T-helper 1 cell treated with Interleukin-12 subunit alpha and Interleukin-12 subunit beta and Interleukin-4 antibody, amounts not matched to agents 30 ng/mL and 1 ng/mL, for 36 hours (primary cell): ENCODE measurements around the gene KCNQ1. TPM values are rescaled to one million over a fixed set of nuclear protein-coding genes. Genes with fewer than 3 reads are reported as not detected.
"Not testable (repeated sequence)": the region's sequence is repeated elsewhere in the genome, so short reads cannot be mapped to it uniquely, and the experiment has no call there.

Experiments
- intact Hi-C: fragments of 100-400 bp; cut with micrococcal nuclease; formaldehyde crosslinking; loops from one replicate; pipeline ENCODE4 v1.15.1; 2024
- total RNA-seq: library from RNA; stranded (reverse); gene quantifications from 2 replicates; pipeline ENCODE4 v1.2.3, GENCODE V29; 2022

The KCNQ1 gene
- total RNA-seq, 1 donor from 2014 or later = 16.9 TPM

DNA sequence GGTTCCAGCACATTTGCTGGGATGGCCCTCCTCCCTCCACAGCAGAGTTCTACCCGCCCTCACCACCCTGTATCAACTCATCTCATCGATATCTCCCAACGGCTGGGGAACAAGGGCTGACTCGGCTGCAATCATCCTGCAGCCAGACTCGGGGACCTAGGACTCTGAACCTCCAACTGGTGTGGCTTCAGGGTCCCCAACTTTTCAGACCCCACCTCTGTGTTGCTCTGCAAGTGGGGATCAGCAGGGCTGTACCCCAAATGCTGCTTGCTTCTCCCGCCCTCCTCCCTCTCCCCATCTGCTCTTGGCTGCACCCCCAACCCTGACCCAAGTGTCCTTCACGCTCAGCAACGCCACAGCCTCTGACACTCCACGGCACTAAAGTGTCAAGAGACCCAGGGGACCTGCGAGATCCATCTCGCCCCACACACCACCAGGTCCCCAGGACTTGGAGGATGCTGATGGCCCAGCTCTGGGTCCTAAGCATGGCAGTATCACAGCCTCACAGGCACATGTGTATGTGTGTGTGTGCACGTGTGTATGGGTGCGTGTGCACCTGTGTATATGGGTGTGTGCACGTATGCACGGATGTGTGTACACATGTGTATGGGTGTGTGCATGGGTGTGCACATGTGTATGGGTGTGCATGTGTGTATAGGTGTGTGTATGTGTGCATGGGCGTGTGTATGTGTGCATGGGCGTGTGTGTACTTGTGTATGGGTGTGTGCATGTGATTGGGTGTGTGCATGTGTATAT lies 26.4 kb downstream of the KCNQ1 start:
- intact Hi-C loops = no loop called here

DNA sequence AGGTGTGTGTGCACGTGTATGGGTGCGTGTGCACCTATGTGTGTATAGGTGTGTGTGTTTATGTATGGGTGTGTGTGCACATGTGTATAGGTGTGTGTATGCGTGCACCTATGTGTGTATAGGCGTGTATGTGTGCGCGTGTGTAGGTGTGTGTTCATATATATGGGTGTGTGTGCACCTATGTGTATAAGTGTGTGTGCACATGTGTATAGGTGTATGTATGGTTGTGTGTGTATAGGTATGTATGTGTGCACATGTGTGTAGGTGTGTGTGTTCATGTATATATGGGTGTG lies 26.9 kb downstream of the KCNQ1 start:
- intact Hi-C loops = no loop called here

DNA sequence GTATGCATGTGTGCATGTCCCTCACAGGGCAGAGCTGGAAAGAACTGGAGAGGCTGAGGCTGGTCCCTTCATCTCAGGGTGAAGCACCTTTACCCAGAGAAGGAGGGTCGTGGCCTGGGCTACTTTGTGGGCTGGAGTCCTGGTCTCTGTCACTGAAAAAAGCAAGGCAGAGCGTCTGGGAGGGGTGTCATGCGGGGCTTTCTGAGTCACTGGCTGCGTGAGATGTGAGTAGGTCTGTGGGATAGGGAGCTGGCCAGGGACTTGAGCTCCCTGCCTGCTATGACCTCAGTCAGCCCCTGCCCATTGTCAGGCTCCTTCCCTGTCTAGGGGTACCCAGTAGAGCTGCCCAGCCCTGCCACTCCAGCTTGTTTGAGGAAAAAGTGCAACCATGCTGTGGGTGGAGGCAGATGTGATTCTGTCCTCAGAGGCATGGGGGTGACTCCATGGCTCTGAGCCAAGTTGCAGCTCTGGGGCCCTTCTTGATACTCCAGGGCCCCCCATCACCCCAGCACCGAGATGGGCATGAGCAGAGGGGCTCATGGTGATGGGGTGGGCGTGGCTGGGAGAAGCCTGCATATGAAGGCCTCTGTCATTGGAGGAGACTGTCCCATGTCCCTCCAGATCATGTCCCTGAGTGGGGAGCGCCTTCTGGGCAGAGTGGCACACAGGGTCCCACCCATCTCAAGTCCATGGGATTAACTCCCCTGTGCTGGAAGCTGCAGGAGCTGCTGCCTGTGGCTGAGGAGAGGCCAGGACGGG lies 27.8 kb downstream of the KCNQ1 start:
- intact Hi-C loops = no loop called here

DNA sequence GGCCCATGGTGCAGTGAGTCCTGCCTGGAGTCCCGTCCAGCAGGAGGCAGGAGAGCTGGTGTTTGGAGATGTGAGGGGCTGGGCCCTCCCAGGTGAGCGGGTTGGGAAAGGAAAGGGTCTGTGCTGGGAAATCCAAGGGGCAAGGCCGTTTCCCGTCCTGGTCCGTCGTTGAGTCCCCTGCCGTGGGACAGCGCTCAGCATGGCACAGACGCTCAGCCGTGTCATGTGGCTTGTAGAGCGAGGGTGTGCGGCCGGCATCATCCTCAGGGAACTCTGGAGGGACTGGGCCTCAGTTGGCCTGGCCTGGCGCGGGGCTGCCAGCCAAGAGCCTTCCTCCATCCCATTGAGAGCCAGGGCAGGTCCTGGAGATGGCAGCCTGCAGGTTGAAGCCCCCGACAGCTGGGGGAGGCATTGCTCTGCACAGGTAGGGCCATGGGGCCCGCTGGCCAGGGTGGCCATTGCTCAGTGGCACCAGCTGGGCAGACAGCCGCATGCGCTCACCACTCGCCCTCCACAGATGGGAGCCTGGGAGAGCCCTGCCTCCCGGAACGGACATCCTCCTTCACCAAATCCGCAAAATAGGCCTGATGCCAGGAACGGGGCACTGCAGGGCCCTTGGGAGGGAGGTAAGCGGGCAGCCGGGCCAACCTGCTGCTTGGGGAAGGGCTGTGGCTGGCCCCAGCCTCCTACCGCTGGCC lies 28.7 kb downstream of the KCNQ1 start:
- intact Hi-C loops = no loop called here

DNA sequence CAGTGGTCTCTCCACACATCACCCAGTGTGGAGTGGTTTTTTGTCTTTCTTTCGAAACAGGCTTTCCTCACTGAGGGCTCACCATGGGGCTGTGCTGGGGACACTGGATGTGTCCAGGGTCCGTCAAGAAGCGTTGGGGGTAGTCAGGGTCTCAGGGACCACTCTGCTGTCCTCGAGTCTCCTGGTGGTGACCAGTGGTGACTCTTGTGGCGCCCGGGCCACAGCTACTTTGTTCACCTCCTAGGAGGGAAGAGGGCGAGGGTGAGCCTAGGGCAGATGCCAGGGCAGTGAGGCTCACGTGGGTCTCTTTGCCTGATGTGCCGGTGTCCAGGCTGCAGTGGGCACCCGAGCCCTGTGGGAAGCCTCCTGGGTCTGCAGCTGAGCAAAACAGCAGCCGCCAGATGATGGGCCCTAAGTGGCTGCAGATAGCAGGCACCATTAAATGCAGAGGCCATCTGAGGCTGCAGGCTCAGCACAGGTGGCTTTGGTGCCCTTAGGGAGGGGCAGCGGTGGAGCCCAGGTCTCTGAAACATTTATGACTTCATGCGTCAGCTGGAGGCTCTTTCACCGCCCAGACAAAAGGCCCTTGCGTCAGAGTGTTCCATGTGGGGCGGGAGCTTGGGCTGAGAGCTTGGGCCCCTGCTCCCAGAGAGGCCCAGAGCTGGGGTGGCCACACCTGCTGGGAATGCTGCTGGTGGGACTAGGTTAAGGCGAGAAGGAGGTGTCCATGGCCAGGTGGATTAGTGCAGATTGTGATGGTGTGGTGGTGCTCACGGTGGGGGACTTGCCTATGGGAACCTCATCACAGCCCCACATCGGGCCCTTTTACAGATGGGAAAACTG lies 29.5 kb downstream of the KCNQ1 start:
- intact Hi-C loops = no loop called here

DNA sequence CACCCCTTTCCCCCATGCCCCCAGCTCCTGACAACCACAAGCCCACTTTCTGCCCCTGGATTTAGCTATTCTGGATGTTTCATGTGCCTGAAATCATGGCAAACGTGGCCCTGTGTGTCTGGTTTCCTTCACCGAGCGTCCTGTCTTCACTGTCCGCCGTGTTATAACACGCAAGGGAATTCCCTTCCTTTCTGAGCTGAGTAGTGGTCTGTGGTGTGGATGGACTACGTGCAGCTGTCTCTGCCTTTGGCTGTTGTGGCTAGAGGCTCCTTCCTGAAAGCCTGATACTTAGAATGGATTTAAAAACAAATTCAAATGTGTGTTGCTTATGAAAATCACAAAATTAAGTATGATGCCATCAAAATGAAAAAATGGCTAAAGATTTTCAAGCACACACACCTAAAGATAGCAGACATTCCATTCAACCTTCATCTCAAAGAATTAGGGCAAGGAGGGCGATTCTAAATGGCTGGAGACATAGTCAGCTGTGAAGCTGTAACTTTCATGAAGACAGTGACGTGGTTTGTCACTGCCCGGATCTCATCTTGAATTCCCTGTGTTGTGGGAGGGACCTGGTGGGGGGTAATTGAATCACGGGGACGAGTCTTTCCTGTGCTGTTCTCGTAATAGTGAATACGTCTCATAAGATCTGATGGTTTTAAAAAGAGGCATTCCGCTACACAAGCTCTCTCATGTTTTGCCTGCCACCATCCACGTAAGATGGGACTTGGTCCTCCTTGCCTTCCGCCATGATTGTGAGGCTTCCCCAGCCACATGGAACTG lies 30.5 kb downstream of the KCNQ1 start:
- intact Hi-C loops = no loop called here

DNA sequence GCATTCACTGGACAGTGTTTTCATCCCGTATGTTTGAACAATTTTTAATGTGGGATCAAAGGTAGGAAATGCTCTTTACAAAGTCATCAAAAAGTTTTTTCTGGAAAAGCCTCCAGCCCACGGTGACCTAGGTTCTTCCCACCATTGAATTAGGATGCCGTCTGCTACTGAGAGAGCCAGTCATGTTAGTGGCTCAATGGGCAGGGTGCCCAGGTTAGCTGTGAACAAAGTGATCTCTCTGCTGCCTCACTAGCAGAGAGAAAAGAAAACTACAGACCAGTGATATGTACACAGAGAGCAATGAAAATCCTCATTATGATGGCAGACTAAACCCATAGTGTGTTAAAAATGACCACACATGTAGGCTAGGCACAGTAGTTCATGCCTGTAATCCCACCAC lies 32.4 kb downstream of the KCNQ1 start:
- intact Hi-C loops = no loop called here

DNA sequence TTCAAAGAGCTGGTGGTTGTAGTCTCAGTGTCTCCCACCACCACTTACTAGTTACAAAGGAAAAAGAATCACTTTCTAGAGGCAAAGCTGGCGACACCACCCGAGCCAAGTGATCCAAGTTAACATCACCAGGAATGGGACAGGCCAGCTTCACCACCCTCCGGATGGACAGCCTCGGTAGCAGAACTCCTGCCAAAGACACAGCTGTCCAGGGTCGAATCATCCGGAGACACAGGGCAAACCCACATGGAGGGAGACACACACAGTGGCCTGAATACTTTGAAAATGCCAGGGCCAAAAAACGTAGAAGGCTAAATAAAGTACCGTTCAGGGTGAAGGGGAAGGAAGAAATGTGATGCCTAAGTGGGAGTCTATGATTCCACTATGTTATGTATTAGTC lies 33.1 kb downstream of the KCNQ1 start:
- intact Hi-C loops = no loop called here

DNA sequence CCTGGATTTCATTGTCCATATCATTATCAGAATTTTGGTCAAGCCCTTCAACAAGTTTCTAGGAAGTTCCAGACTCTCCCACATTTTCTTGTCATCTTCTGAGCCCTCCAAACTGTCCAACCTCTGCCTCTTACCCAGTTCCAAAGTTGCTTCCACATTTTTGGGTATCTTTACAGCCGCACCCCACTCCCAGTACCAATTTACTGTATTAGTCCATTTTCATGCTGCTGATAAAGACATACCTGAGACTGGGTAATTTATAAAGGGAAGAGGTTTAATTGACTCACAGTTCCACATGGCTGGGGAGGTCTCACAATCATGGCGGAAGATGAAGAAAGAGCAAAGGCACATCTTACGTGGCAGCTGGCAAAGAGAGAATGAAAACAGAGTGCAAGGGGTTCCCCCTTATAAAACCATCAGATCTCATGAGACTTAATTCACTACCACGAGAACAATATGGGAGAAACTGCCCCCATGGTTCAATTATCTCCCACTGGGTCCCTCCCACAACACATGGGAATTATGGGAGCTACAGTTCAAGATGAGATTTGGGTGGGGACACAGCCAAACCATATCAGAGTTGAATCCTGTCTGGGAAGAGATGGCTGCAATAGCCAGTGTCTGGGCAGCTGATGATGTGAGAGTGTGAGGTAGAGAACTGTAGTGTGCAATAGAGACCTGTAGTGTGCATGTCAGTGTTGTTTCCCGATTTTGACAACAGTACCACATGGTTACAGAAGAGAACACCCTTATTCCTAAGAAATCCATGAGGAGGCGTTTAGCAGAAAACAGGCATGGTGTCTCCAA lies 35.5 kb downstream of the KCNQ1 start:
- intact Hi-C loops = not testable (repeated sequence)

DNA sequence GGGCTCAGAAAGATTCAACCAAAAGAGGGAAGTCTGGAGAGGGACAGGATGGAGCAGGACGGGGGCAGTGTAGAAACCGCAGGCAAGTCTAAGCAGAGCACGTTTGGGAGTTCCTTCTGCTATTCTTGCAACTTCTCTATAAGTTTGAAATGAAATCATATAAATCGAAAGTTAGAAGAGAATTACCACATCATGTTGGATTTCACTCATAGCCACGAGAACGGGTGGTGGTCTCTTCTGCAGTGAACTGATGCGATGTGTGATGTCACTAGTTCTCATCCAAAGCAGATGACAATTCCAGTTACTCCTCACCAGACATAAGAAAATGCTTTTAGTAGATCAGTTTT lies 36.0 kb downstream of the KCNQ1 start:
- intact Hi-C loops = no loop called here

DNA sequence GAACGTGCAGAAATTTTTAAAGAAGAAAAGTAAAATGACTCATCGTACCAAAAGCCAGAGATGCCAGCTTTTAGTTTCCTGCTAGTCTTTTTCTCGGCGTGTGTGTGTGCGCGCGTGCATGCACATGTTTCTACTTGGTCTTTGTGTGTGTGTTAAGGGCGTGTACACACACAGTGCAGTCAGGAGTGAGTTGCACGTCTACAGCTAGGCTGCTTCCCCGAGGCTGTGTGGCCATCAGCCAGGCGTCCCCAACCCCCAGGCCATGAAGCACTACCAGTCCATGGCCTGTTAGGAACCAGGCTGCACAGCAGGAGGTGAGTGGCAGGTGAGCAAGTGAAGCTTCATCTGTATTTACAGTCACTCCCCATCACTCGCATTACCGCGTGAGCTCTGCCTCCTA lies 36.4 kb downstream of the KCNQ1 start:
- intact Hi-C loops = no loop called here

DNA sequence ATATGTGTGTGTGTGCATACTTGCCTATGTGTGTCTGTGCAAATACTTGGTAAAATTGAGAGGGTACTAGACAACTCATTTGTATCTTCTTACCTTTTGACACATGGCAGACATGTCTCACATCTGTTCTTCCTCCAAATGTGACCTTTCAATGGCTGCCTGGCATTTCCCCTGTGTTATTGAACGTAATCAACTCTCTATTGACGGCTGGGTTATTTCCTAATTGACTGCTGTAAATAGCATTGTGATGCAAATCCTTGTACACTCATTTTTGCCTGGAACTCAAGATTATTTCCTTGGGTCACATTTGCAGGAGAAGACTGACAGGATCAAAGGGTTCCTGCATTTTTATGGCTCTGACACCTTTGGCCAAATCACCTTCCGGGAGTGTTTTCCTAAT lies 37.4 kb downstream of the KCNQ1 start:
- intact Hi-C loops = no loop called here

DNA sequence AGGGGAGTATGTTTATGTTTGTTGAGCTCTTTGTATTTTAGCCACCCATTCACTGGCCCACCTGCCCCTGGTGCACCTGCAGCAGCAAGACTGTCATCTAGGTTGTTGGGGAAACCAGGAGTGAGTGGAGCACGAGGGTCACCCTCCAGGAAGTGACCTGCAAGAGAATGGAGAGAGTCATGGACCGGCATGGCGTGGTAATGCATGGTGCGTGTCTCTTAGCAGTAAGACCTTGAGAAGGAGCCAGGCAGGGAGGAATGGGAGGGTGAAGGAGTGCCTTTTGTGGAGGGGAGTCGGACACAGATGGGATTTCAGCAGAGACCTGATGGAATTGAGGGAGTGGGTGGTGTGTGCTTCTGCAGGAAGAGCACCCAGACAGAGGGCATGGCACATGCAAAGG lies 37.9 kb downstream of the KCNQ1 start:
- intact Hi-C loops = no loop called here

DNA sequence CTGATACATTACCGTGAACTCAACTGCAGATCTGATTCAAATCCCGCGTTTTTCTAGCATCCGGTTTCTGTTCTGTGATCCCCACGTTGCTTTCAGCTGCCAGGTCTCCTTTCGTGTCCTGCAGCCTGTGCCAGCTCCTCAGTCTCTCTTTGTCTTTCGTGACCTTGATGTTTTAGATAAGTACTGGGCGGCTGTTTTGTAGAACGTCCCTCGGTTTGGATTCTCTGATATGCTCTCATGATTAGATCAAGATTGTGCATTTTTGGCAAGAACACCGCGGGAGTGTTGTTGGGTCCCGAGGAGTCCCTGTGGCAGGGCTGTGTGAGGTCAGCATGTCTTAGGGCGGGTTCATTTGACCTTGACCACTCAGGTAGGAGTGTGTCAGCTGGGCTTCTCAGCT lies 38.6 kb downstream of the KCNQ1 start:
- intact Hi-C loops = no loop called here

DNA sequence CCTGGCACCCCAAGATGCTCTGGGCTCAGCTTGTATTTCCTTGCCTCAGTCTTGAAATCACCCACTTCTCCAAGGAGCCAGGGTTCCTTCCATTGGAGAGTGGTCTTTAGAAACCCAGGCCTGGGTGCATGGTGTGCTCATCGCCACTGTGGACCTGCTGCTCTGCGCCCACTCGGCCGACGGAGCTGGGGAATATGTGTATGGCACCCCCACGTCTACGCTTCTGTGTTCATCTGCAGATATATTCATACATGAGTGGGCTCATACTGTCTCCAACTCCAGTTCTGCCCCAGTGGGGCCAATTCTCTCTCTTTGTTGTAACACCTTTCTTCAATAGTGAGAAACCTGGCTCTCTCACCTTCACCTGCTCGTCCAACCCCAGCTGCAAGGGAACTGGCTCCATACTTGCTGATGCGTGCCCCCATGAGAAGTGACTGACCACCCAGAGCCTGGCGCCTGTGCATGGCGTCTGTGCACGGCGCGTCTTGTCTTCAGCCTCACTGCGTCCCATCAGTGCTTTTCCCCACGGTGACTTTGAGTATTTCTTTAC lies 39.8 kb downstream of the KCNQ1 start:
- intact Hi-C loops = no loop called here

DNA sequence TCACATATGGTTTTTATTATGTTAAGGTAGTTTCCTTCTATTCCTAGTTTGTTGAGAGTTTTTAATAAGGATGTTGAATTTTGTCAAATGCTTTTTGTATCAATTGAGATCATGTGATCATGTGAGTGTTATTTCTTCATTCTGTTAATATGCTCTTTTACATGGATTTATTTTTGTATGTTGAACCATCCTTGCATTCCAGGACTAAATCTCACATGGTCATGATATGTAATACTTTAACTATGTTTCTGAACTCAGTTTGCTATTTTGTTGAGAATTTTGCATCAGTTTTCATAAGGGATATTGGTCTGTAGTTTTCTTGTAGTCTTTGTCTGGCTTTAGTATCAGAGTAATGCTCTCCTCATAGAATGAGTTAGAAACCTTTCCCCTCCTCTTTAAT lies 43.2 kb downstream of the KCNQ1 start:
- intact Hi-C loops = no loop called here

DNA sequence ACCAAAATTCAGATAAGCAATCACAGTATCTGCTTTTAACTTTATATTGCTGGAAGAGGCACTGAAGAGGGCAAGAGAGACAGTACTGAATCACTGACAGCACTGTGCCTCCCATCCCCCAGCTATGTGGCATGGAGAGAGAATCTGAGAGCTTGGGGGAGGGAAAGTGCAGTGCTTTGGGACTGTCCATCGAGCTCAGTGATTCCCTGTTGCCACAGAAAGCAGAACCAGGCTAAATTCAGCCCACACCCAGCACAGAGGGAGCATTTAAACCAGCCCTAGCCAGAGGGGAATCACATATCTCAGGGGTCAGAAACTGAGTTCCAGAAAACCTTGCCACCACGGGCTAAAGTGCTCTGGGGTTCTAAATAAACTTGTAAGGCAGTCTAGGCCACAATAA lies 44.3 kb downstream of the KCNQ1 start:
- intact Hi-C loops = no loop called here

DNA sequence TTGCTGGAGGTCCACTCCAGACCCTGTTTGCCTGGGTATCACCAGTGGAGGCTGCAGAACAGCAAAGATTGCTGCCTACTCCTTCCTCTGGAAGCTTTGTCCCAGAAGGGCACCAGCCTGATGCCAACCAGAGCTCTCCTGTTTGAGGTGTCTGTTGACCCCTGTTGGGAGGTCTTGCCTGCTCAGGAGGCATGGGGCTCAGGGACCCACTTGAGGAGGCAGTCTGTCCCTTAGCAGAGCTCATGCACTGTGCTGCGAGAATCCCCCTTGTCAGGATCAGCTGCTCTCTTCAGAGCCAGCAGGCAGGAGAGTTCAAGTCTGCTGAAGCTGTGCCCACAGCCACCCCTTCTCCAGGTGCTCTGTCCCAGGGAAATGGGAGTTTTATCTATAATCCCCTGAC lies 53.1 kb downstream of the KCNQ1 start:
- intact Hi-C loops = not testable (repeated sequence)

DNA sequence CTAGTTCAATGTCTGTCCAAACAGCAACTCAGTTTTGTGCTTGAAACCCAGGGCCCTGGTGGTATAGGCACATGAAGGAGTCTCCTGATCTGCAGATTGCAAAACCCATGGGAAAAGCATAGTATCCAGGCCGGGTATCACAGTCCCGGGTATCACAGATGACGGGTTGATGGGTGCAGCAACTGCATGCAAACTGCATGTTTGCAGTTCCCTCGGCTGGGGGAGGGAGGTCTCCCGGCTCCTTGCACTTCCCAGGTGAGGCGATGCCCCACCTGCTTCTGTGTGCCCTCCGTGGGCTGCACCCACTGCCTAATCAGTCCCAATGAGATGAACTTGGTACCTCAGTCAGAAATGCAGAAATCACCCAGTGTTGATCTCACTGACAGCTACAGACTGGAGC lies 53.9 kb downstream of the KCNQ1 start:
- intact Hi-C loops = no loop called here
